C1 segment of cervical spinal cord (tissue), 14 donors: Measurements from ENCODE around the gene RREB1.
"Not testable (repeated sequence)": the region's sequence is repeated elsewhere in the genome, so short reads cannot be mapped to it uniquely, and the experiment has no call there.

ENCODE experiments used
- DNase-seq, 14 donors: peaks; one replicate each; lab custom pipeline; 2025; lab: John Stamatoyannopoulos, UW

Gene RREB1

GRCh38 chr6:7261852-7262461, 154.2 kb downstream of the RREB1 start:
- no peak for DNase-seq

- no peak for DNase-seq
Observed at GRCh38 chr6:7262746-7263518, 155.2 kb downstream of the RREB1 start.

- DNase-seq, result not testable (repeated sequence)
Observed at GRCh38 chr6:7263519-7263805, 155.7 kb downstream of the RREB1 start.

GRCh38 chr6:7264041-7264440, 156.3 kb downstream of the RREB1 start:
- no peak for DNase-seq

GRCh38 chr6:7264686-7265384, 157.1 kb downstream of the RREB1 start:
- no peak for DNase-seq

GRCh38 chr6:7265385-7265726, 157.6 kb downstream of the RREB1 start:
- DNase-seq, result not testable (repeated sequence)

GRCh38 chr6:7267071-7267465, 159.3 kb downstream of the RREB1 start:
- DNase-seq, result no peak

GRCh38 chr6:7267466-7268091, 159.8 kb downstream of the RREB1 start:
- peak in 2 of 14 donors; percentile 13 to 41 for DNase-seq

- no peak for DNase-seq
Observed at GRCh38 chr6:7268362-7268761, 160.6 kb downstream of the RREB1 start.

- no peak for DNase-seq
Observed at GRCh38 chr6:7268816-7269555, 161.2 kb downstream of the RREB1 start.

GRCh38 chr6:7269816-7270215, 162.1 kb downstream of the RREB1 start:
- no peak for DNase-seq

GRCh38 chr6:7270320-7271204, 162.8 kb downstream of the RREB1 start:
- DNase-seq, result no peak

GRCh38 chr6:7271205-7271534, 163.4 kb downstream of the RREB1 start:
- no peak for DNase-seq

GRCh38 chr6:7273709-7274108, 165.9 kb downstream of the RREB1 start:
- DNase-seq, result no peak

- not testable (repeated sequence) for DNase-seq
Observed at GRCh38 chr6:7274525-7274924, 166.8 kb downstream of the RREB1 start.

- DNase-seq, result no peak
Observed at GRCh38 chr6:7276199-7276524, 168.4 kb downstream of the RREB1 start.

- DNase-seq, result no peak
Observed at GRCh38 chr6:7282097-7282906, 174.5 kb downstream of the RREB1 start.

- DNase-seq, result no peak
Observed at GRCh38 chr6:7283676-7284075, 175.9 kb downstream of the RREB1 start.

- no peak for DNase-seq
Observed at GRCh38 chr6:7285416-7285815, 177.7 kb downstream of the RREB1 start.

GRCh38 chr6:7290079-7290478, 182.3 kb downstream of the RREB1 start:
- DNase-seq, result no peak
